H9 (cell line): ENCODE results near the gene TAF3. TPM values are rescaled to one million over a fixed set of nuclear protein-coding genes. Genes with fewer than 3 reads are reported as not detected.

ENCODE experiments used
- DNase-seq: peaks from one replicate; pipeline ENCODE4 v3.0.0-alpha.2; 2017
- H2AFZ ChIP-seq: one replicate; pipeline ENCODE4 v1.6.1; 2013; ENCODE audit warnings: mild to moderate bottlenecking, low read length, control low read depth, moderate library complexity
- H2AK5ac ChIP-seq: 2 replicates; pipeline ENCODE4 v1.6.1; 2013; ENCODE audit warnings: low read length, control low read depth, mixed read lengths; ENCODE audit not compliant: insufficient read length
- H2BK120ac ChIP-seq: one replicate; pipeline ENCODE4 v1.6.1; 2013; ENCODE audit warnings: low read depth, mild to moderate bottlenecking, low read length, control low read depth, inconsistent platforms; ENCODE audit not compliant: poor library complexity, severe bottlenecking
- H2BK12ac ChIP-seq: 2 replicates; pipeline ENCODE4 v1.6.1; 2013; ENCODE audit warnings: low read length, control low read depth, mixed read lengths, low read depth; ENCODE audit not compliant: insufficient read length
- H2BK15ac ChIP-seq: 2 replicates; pipeline ENCODE4 v1.6.1; 2013; ENCODE audit warnings: low read depth, low read length, control low read depth
- H2BK20ac ChIP-seq: one replicate; pipeline ENCODE4 v1.6.1; 2013; ENCODE audit warnings: low read depth, mild to moderate bottlenecking, low read length, control low read depth, inconsistent platforms; ENCODE audit not compliant: poor library complexity, severe bottlenecking
- H2BK5ac ChIP-seq: 2 replicates; pipeline ENCODE4 v1.6.1; 2013; ENCODE audit warnings: low read length, control low read depth, mixed read lengths; ENCODE audit not compliant: insufficient read length
- H3K14ac ChIP-seq: 2 replicates; pipeline ENCODE4 v1.6.1; 2013; ENCODE audit warnings: low read length, control low read depth; ENCODE audit not compliant: insufficient read depth
- H3K18ac ChIP-seq: 2 replicates; pipeline ENCODE4 v1.6.1; 2013; ENCODE audit warnings: low read depth, mild to moderate bottlenecking, mixed read lengths, low read length, control low read depth; ENCODE audit not compliant: insufficient read length
- H3K23ac ChIP-seq: 2 replicates; pipeline ENCODE4 v1.6.1; 2013; ENCODE audit warnings: low read length, control low read depth, mixed read lengths, low read depth; ENCODE audit not compliant: insufficient read length
- H3K23me2 ChIP-seq: 2 replicates; pipeline ENCODE4 v1.6.1; 2013; ENCODE audit warnings: low read depth, mild to moderate bottlenecking, mixed read lengths, low read length, control low read depth; ENCODE audit not compliant: insufficient read length, poor library complexity, severe bottlenecking
- H3K27ac ChIP-seq: 2 replicates; pipeline ENCODE4 v1.5.1; 2013; ENCODE audit warnings: low read length, control low read depth, mixed read lengths, low read depth; ENCODE audit not compliant: insufficient read length
- H3K27me3 ChIP-seq: 2 replicates; pipeline ENCODE4 v1.6.1; 2013; ENCODE audit warnings: low read length, control low read depth, inconsistent platforms; ENCODE audit not compliant: insufficient read depth
- H3K4ac ChIP-seq: 2 replicates; pipeline ENCODE4 v1.6.1; 2013; ENCODE audit warnings: low read depth, mild to moderate bottlenecking, control low read depth, inconsistent platforms, low read length, moderate library complexity
- H3K4me1 ChIP-seq: 2 replicates; pipeline ENCODE4 v1.6.1; 2013; ENCODE audit warnings: low read length, control low read depth, inconsistent platforms; ENCODE audit not compliant: insufficient read depth
- H3K4me2 ChIP-seq: 2 replicates; pipeline ENCODE4 v1.6.1; 2013; ENCODE audit warnings: low read length, control low read depth, mixed read lengths; ENCODE audit not compliant: insufficient read length, insufficient read depth
- H3K56ac ChIP-seq: 2 replicates; pipeline ENCODE4 v1.6.1; 2013; ENCODE audit warnings: low read depth, mild to moderate bottlenecking, mixed read lengths, low read length, control low read depth; ENCODE audit not compliant: insufficient read length
- H3K79me1 ChIP-seq: 2 replicates; pipeline ENCODE4 v1.6.1; 2013; ENCODE audit warnings: low read depth, mild to moderate bottlenecking, moderate library complexity, low read length, control low read depth, inconsistent platforms; ENCODE audit not compliant: insufficient read depth, poor library complexity, severe bottlenecking
- H3K79me2 ChIP-seq: 2 replicates; pipeline ENCODE4 v1.6.1; 2013; ENCODE audit warnings: low read length, control low read depth, inconsistent platforms; ENCODE audit not compliant: insufficient read depth
- H3K9ac ChIP-seq: 2 replicates; pipeline ENCODE4 v1.6.1; 2013; ENCODE audit warnings: low read length, control low read depth, mixed read lengths; ENCODE audit not compliant: insufficient read length; ENCODE audit errors: extremely low read depth
- H3K9me3 ChIP-seq: one replicate; pipeline ENCODE4 v1.6.1; 2013; ENCODE audit warnings: low read depth, low read length, inconsistent platforms; ENCODE audit not compliant: control insufficient read depth
- H3T11ph ChIP-seq: one replicate; pipeline ENCODE4 v1.6.1; 2013; ENCODE audit warnings: mild to moderate bottlenecking, low read length, control low read depth, inconsistent platforms
- H4K20me1 ChIP-seq: one replicate; pipeline ENCODE4 v1.6.1; 2013; ENCODE audit not compliant: control insufficient read depth, insufficient read length, insufficient read depth
- H4K5ac ChIP-seq: 2 replicates; pipeline ENCODE4 v1.6.1; 2013; ENCODE audit warnings: low read depth, mild to moderate bottlenecking, mixed read lengths, low read length, control low read depth; ENCODE audit not compliant: insufficient read length
- H4K8ac ChIP-seq: replicated peaks from 2 replicates; pipeline ENCODE4 v1.6.1; 2013; ENCODE audit warnings: low read length, control low read depth, mixed read lengths, low read depth; ENCODE audit not compliant: insufficient read length
- H4K91ac ChIP-seq: 2 replicates; pipeline ENCODE4 v1.6.1; 2013; ENCODE audit warnings: low read depth, mild to moderate bottlenecking, moderate library complexity, mixed read lengths, low read length, control low read depth; ENCODE audit not compliant: insufficient read length
- H3K27ac Mint-ChIP-seq, 3 experiments: 2 replicates in 2 of 3; 3 replicates in 1 of 3; pipeline ENCODE4 v1.8.0; 2020 to 2021; ENCODE audit warnings: mixed read lengths in 3 of 3, mild to moderate bottlenecking in 1 of 3, moderate library complexity in 1 of 3
- H3K27me3 Mint-ChIP-seq: 2 replicates; pipeline ENCODE4 v1.8.0; 2021; ENCODE audit warnings: low read depth, mild to moderate bottlenecking, moderate library complexity, mixed read lengths
- H3K36me3 Mint-ChIP-seq, 3 experiments: 2 replicates in 2 of 3; 3 replicates in 1 of 3; pipeline ENCODE4 v1.8.0; 2020 to 2021; ENCODE audit warnings: low read depth in 3 of 3, mixed read lengths in 3 of 3; ENCODE audit not compliant: insufficient read depth in 1 of 3
- H3K4me1 Mint-ChIP-seq, 2 experiments: 2 replicates each; pipeline ENCODE4 v1.8.0; 2020; ENCODE audit warnings: mixed read lengths in 2 of 2
- H3K4me3 Mint-ChIP-seq, 2 experiments: 2 replicates in 1 of 2; 3 replicates in 1 of 2; pipeline ENCODE4 v1.8.0; 2020 to 2021; ENCODE audit warnings: mild to moderate bottlenecking in 2 of 2, mixed read lengths in 2 of 2, moderate library complexity in 1 of 2
- H3K9me3 Mint-ChIP-seq, 2 experiments: 2 replicates in 1 of 2; 3 replicates in 1 of 2; pipeline ENCODE4 v1.8.0; 2020; ENCODE audit warnings: mild to moderate bottlenecking in 2 of 2, mixed read lengths in 2 of 2, moderate library complexity in 1 of 2
- WGBS: extraction: QIAGEN DNeasy Blood & Tissue Kit; methylation state at CpG from one replicate; pipeline ENCODE4 v1.1.7; 2013; ENCODE audit warnings: missing lambda C conversion rate, low lambda C conversion rate, mixed read lengths; ENCODE audit not compliant: insufficient read length; ENCODE audit errors: extremely low coverage; 5-methylcytosine and 5-hydroxymethylcytosine counted together
- total RNA-seq: library from RNA; stranded (reverse); gene quantifications from 2 replicates; pipeline ENCODE4 v1.2.1, GENCODE V29; 2021
- TF ChIP-seq, protein P1 (sequence below): fragments of 200-600 bp; sonication (generic); conservative IDR thresholded peaks from 3 replicates; pipeline ENCODE4 v1.8.0; 2021; ENCODE audit warnings: antibody characterized with exemption, mild to moderate bottlenecking

TAF3 gene
- total RNA-seq, 1 experiment from 2014 or later = 10.2 TPM

GRCh38 chr10:8034466-8035005 is 216.2 kb downstream of the TAF3 start:
- no peak overlapping the region for H3K14ac ChIP-seq
- no peak overlapping the region for H3K9ac ChIP-seq
- no peaks in the 10 kb centered on the region for H3K9me3 ChIP-seq
- no peak overlapping the region for H3K56ac ChIP-seq
- H2AFZ ChIP-seq = no peak overlapping the region
- no peak overlapping the region for H3K27ac ChIP-seq
- peaks cover 2% of the 10 kb centered on the region for H3K23me2 ChIP-seq
- no peaks in the 10 kb centered on the region for H3K79me2 ChIP-seq
- WGBS = no CpG with 5 or more reads among the region's 37 CpGs
- no peak for DNase-seq
- peaks cover 5% of the 10 kb centered on the region; the same call in 1 of the 2 replicates for H3K4me1 ChIP-seq
- H3K4me1 Mint-ChIP-seq = peaks cover 9 to 30% of the 10 kb centered on the region in 2 experiments
- no peak overlapping the region for H3T11ph ChIP-seq
- no peak overlapping the region for H4K8ac ChIP-seq
- no peaks in the 10 kb centered on the region for H3K79me1 ChIP-seq
- TF ChIP-seq, protein P1, sequence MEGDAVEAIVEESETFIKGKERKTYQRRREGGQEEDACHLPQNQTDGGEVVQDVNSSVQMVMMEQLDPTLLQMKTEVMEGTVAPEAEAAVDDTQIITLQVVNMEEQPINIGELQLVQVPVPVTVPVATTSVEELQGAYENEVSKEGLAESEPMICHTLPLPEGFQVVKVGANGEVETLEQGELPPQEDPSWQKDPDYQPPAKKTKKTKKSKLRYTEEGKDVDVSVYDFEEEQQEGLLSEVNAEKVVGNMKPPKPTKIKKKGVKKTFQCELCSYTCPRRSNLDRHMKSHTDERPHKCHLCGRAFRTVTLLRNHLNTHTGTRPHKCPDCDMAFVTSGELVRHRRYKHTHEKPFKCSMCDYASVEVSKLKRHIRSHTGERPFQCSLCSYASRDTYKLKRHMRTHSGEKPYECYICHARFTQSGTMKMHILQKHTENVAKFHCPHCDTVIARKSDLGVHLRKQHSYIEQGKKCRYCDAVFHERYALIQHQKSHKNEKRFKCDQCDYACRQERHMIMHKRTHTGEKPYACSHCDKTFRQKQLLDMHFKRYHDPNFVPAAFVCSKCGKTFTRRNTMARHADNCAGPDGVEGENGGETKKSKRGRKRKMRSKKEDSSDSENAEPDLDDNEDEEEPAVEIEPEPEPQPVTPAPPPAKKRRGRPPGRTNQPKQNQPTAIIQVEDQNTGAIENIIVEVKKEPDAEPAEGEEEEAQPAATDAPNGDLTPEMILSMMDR = no peak
- H3K18ac ChIP-seq = no peak overlapping the region
- peak overlapping the region; percentile 46 for H3K4me2 ChIP-seq
- no peak overlapping the region for H4K5ac ChIP-seq
- no peaks in the 10 kb centered on the region for H4K20me1 ChIP-seq
- no peaks in the 10 kb centered on the region; a peak in 1 of 7 replicates for H3K36me3 Mint-ChIP-seq
- no peak overlapping the region for H2AK5ac ChIP-seq
- no peak overlapping the region for H2BK20ac ChIP-seq
- H3K27me3 Mint-ChIP-seq = peaks cover 99% of the 10 kb centered on the region
- peaks cover 69% of the 10 kb centered on the region for H3K27me3 ChIP-seq
- H3K4me3 Mint-ChIP-seq = peak overlapping the region in 1 of 2 experiments; percentile 77; a peak in 3 of 5 replicates
- no peak overlapping the region for H2BK120ac ChIP-seq
- H4K91ac ChIP-seq = no peak overlapping the region
- H2BK12ac ChIP-seq = no peak overlapping the region
- no peak overlapping the region for H3K27ac Mint-ChIP-seq
- no peak overlapping the region for H3K23ac ChIP-seq
- no peak overlapping the region for H2BK15ac ChIP-seq
- H3K9me3 Mint-ChIP-seq = peaks cover 3 to 18% of the 10 kb centered on the region in 2 experiments
- H3K4ac ChIP-seq = no peak overlapping the region
- no peak overlapping the region for H2BK5ac ChIP-seq
